Pancreas (tissue), 10 donors: Measurements from ENCODE around the gene PTPRG. TPM values are rescaled to one million over a fixed set of nuclear protein-coding genes. Genes with fewer than 3 reads are reported as not detected.

Experiments
- ATAC-seq, 4 donors: fragments of 200-7000 bp; cut with Tn5 transposase; one replicate each; pipeline versions ENCODE4 v1.8.0 to v1.9.1; 2020; ENCODE audit warnings: mild to moderate bottlenecking in 4 of 4, moderate library complexity in 4 of 4
- DNase-seq, 6 donors: peaks; one replicate each; pipeline ENCODE4 v3.0.0-alpha.2; 2020
- FAIRE-seq: peaks from 2 replicates; lab custom pipeline; 2012; peaks lifted over from hg19 to GRCh38; lab: Jason Lieb, UNC
- H3K27ac ChIP-seq, 4 donors: fragments of 200-600 bp; sonication (generic); 1 replicate in 3 of 4; 2 replicates in 1 of 4; pipeline versions ENCODE4 v1.5.0 to v1.8.0; 2020
- H3K27me3 ChIP-seq, 4 donors: fragments of 200-600 bp; one replicate each; pipeline ENCODE4 v1.8.0; 2021
- H3K36me3 ChIP-seq, 3 donors: fragments of 200-600 bp; sonication (generic) in 1 of 3; one replicate each; pipeline versions ENCODE4 v1.5.0 to v1.8.0; 2020 to 2021
- H3K4me1 ChIP-seq, 3 donors: fragments of 200-600 bp; one replicate each; pipeline ENCODE4 v1.8.0; 2021
- H3K4me3 ChIP-seq, 4 donors: fragments of 200-600 bp; sonication (generic) in 2 of 4; one replicate each; pipeline versions ENCODE4 v1.5.0 to v1.8.0; 2020 to 2021
- H3K9me3 ChIP-seq, 4 donors: fragments of 200-600 bp; one replicate each; pipeline ENCODE4 v1.8.0; 2021
- CTCF ChIP-seq, 4 donors: fragments of 200-600 bp; sonication (generic) in 3 of 4; IDR thresholded peaks; one replicate each; pipeline versions ENCODE4 v1.5.0 to v1.8.0; 2021; ENCODE audit warnings: antibody characterized with exemption in 4 of 4
- WGBS, 2 donors: extraction: QIAGEN DNeasy Blood & Tissue Kit; methylation state at CpG; one replicate each; pipeline ENCODE4 v1.1.7; 2013; 5-methylcytosine and 5-hydroxymethylcytosine counted together
- intact Hi-C, 3 donors: fragments of 100-400 bp; cut with DNase I; formaldehyde crosslinking; loops; one replicate each; pipeline versions ENCODE4 v1.11.1 to v1.14.2; 2022
- polyA plus RNA-seq, 2 donors: library from polyadenylated mRNA; stranded (reverse); fragments of 200-250 nt; gene quantifications; one replicate each; pipeline ENCODE4 v1.2.3, GENCODE V29; 2013
- total RNA-seq, 6 donors: library from RNA; stranded (reverse); fragmentation: NEBNext Ultra II Directional in 4 of 6; extraction: Animal tissue kit (Norgen Biotek cat#: 25700) in 4 of 6; gene quantifications; one replicate each; pipeline versions ENCODE4 v1.2.1 to v1.2.4, GENCODE V29; 2021 to 2023
- donor health status: healthy with polysubstance abuse.
- donor health status: DM: no; HTN: no; CAD: no; lungs with moderate emphysema.
- donor health status: DM: no; HTN: no; CAD: no.
- donor health status: control.
- donor health status: control.
- donor health status: Bipolar disorder and iron deficiency.
- donor health status: DM: yes; HTN: yes; CAD: no.
- donor health status: DM: no; HTN: no; CAD: no.
- donor health status: DM: no; HTN: no; CAD: no.
- donor health status: DM: yes; HTN: yes; CAD: no.

The PTPRG gene
- total and polyA plus RNA-seq, 8 donors = 2.8 to 20.5 (median 9.5) TPM

- intact Hi-C loops = no loop called here
- Histone ChIP-seq H3K27me3 (no peaks in the 10 kb centered on the region), H3K4me3 (no peak overlapping the region), H3K4me1 (no peaks in the 10 kb centered on the region), H3K27ac (no peak overlapping the region), H3K9me3 (no peaks in the 10 kb centered on the region), H3K36me3 (no peaks in the 10 kb centered on the region)
- no peak for ATAC-seq
- no peak for DNase-seq
- FAIRE-seq = no peak
- WGBS, 2 donors = 83 to 88% methylated on average over 7 of the region's 7 CpGs
- no peak for TF ChIP-seq CTCF (IDR thresholded peaks at IDR 0.05)
Observed at GRCh38 chr3:61597906-61598305, 36.5 kb downstream of the PTPRG start.

- DNase-seq (no peak), ATAC-seq (no peak), FAIRE-seq (no peak)
- H3K4me3 ChIP-seq = no peak overlapping the region
- H3K27ac ChIP-seq = no peak overlapping the region
- no peaks in the 10 kb centered on the region for H3K4me1 ChIP-seq
- intact Hi-C loops = no loop called here
- H3K36me3 ChIP-seq = no peaks in the 10 kb centered on the region
- no peaks in the 10 kb centered on the region for H3K9me3 ChIP-seq
- H3K27me3 ChIP-seq = no peaks in the 10 kb centered on the region
- 87 to 92% methylated on average over 2 of the region's 2 CpGs for WGBS, 2 donors
- TF ChIP-seq CTCF (IDR thresholded peaks at IDR 0.05) = no peak
Observed at GRCh38 chr3:61600195-61600594, 38.8 kb downstream of the PTPRG start.

GRCh38 chr3:61601831-61602230 is 40.5 kb downstream of the PTPRG start:
- Histone ChIP-seq H3K9me3 (no peaks in the 10 kb centered on the region), H3K27me3 (no peaks in the 10 kb centered on the region), H3K36me3 (no peaks in the 10 kb centered on the region), H3K4me3 (no peak overlapping the region), H3K4me1 (no peaks in the 10 kb centered on the region), H3K27ac (no peak overlapping the region)
- peak in 1 of 4 donors; percentile 45 for ATAC-seq
- no peak for TF ChIP-seq CTCF (IDR thresholded peaks at IDR 0.05)
- intact Hi-C loops = no loop called here
- DNase-seq = no peak
- 77 to 80% methylated on average over 4 of the region's 4 CpGs for WGBS, 2 donors
- no peak for FAIRE-seq

GRCh38 chr3:61602466-61602865 is 41.1 kb downstream of the PTPRG start:
- no peak for ATAC-seq
- H3K4me1 ChIP-seq = no peaks in the 10 kb centered on the region
- intact Hi-C loops = no loop called here
- 87 to 89% methylated on average over 3 of the region's 3 CpGs for WGBS, 2 donors
- H3K27ac ChIP-seq = no peak overlapping the region
- H3K36me3 ChIP-seq = no peaks in the 10 kb centered on the region
- FAIRE-seq = no peak
- no peaks in the 10 kb centered on the region for H3K27me3 ChIP-seq
- no peak overlapping the region for H3K4me3 ChIP-seq
- H3K9me3 ChIP-seq = no peaks in the 10 kb centered on the region
- DNase-seq = no peak
- TF ChIP-seq CTCF (IDR thresholded peaks at IDR 0.05) = no peak

- ATAC-seq = no peak
- Histone ChIP-seq H3K36me3 (no peaks in the 10 kb centered on the region), H3K4me1 (no peaks in the 10 kb centered on the region), H3K4me3 (no peak overlapping the region), H3K9me3 (no peaks in the 10 kb centered on the region), H3K27ac (no peak overlapping the region), H3K27me3 (no peaks in the 10 kb centered on the region)
- no peak for DNase-seq
- no peak for FAIRE-seq
- intact Hi-C loops = no loop called here
- WGBS, 2 donors = 95 to 99% methylated on average over 4 of the region's 4 CpGs
- TF ChIP-seq CTCF (IDR thresholded peaks at IDR 0.05) = no peak
Observed at GRCh38 chr3:61605589-61606175, 44.3 kb downstream of the PTPRG start.
